HL-60 (cell line): Measurements from ENCODE around the gene WASL.

Experiments
- DNase-seq, 2 experiments: peaks; one replicate each; pipeline ENCODE4 v3.0.0-alpha.2; 2010 to 2020; ENCODE audit warnings: low read depth in 1 of 2, low spot score in 1 of 2
- H3K27ac ChIP-seq: fragments of 250-450 bp; sonication (Bioruptor Pico); replicated peaks from 2 replicates; pipeline ENCODE4 v1.5.1; 2020; ENCODE audit warnings: mild to moderate bottlenecking, moderate library complexity
- H3K27me3 ChIP-seq: fragments of 250-450 bp; sonication (Bioruptor Pico); 2 replicates; pipeline ENCODE4 v1.5.1; 2021; ENCODE audit warnings: mild to moderate bottlenecking, moderate library complexity; ENCODE audit not compliant: insufficient read depth, poor library complexity, severe bottlenecking
- H3K4me3 ChIP-seq: replicated peaks from 2 replicates; pipeline ENCODE4 v1.5.1; 2011; ENCODE audit warnings: mild to moderate bottlenecking, control low read depth, low read length; ENCODE audit not compliant: insufficient read depth
- CTCF ChIP-seq: IDR thresholded peaks from one replicate; pipeline ENCODE4 v1.5.1; 2011; ENCODE audit warnings: low read length, control low read depth, inconsistent platforms; ENCODE audit not compliant: insufficient read depth
- GABPA ChIP-seq: IDR thresholded peaks from 2 replicates; pipeline ENCODE4 v1.6.1; 2012; ENCODE audit warnings: low read depth
- POLR2AphosphoS5 ChIP-seq: IDR thresholded peaks from 2 replicates; pipeline ENCODE4 v1.6.1; 2012; ENCODE audit warnings: low read depth
- REST ChIP-seq: IDR thresholded peaks from 2 replicates; pipeline ENCODE4 v1.6.1; 2012; ENCODE audit warnings: low read depth; ENCODE audit not compliant: insufficient replicate concordance
- SPI1 ChIP-seq: IDR thresholded peaks from 2 replicates; pipeline ENCODE4 v1.6.1; 2012; ENCODE audit warnings: low read depth, mild to moderate bottlenecking, borderline replicate concordance

Gene WASL

GRCh38 chr7:123746055-123746454 lies 2.7 kb downstream of the WASL start:
- Histone ChIP-seq H3K27ac (no peak overlapping the region), H3K27me3 (no peaks in the 10 kb centered on the region), H3K4me3 (no peak overlapping the region)
- no peak for TF ChIP-seq POLR2AphosphoS5
- DNase-seq = no peak

GRCh38 chr7:123745437-123745836 lies 3.4 kb downstream of the WASL start:
- Histone ChIP-seq H3K27ac (no peak overlapping the region), H3K27me3 (no peaks in the 10 kb centered on the region), H3K4me3 (no peak overlapping the region)
- DNase-seq = no peak
- TF ChIP-seq REST (no peak), CTCF (no peak), POLR2AphosphoS5 (no peak), GABPA (no peak), SPI1 (no peak)

- H3K27ac ChIP-seq = no peak overlapping the region
- no peak for TF ChIP-seq REST
- no peak for DNase-seq
- no peaks in the 10 kb centered on the region for H3K27me3 ChIP-seq
- no peak overlapping the region for H3K4me3 ChIP-seq
Observed at GRCh38 chr7:123744416-123744815, 4.4 kb downstream of the WASL start.

- no peak overlapping the region for H3K4me3 ChIP-seq
- no peak for TF ChIP-seq SPI1
- no peak for TF ChIP-seq GABPA
- no peak for TF ChIP-seq CTCF
- TF ChIP-seq POLR2AphosphoS5 = no peak
- H3K27me3 ChIP-seq = no peaks in the 10 kb centered on the region
- no peak for DNase-seq
- no peak overlapping the region for H3K27ac ChIP-seq
Observed at GRCh38 chr7:123741940-123742339, 6.9 kb downstream of the WASL start.

GRCh38 chr7:123738808-123739207 lies 10.0 kb downstream of the WASL start:
- Histone ChIP-seq H3K27me3 (no peaks in the 10 kb centered on the region), H3K27ac (no peak overlapping the region), H3K4me3 (no peak overlapping the region)
- TF ChIP-seq GABPA = no peak
- no peak for TF ChIP-seq POLR2AphosphoS5
- TF ChIP-seq SPI1 = no peak
- TF ChIP-seq CTCF = no peak
- no peak for TF ChIP-seq REST
- DNase-seq = no peak
